ENCODE measurements around the gene PPY. TPM values are rescaled to one million over a fixed set of nuclear protein-coding genes. Genes with fewer than 3 reads are reported as not detected.

The PPY gene
- total RNA-seq, 4 donors from 2014 or later = not detected

GRCh38 chr17:43917348-43918025 lies 24.8 kb downstream of the PPY start:
- intact Hi-C loops (cut with DNase I) = no loop called here
- Histone ChIP-seq H3K27ac (no peak overlapping the region), H3K27me3 (no peaks in the 10 kb centered on the region), H3K4me1 (peaks cover 8 to 12% of the 10 kb centered on the region in 2 donors), H3K4me3 (replicated peaks in 1 of 3) (no peak overlapping the region), H3K36me3 (no peaks in the 10 kb centered on the region), H3K9me3 (no peaks in the 10 kb centered on the region)
- TF ChIP-seq CTCF (IDR thresholded peaks at IDR 0.05) (peak in 3 of 6 experiments; percentile 33 to 58 (median 43)), POLR2A (IDR thresholded peaks at IDR 0.05) (no peak)
- peak; percentile 52 to 54 for DNase-seq
- WGBS, 2 donors = 19 to 30% methylated on average over 13 to 30 of the region's 43 CpGs

- intact Hi-C loops (cut with DNase I) = no loop called here
- TF ChIP-seq POLR2A (IDR thresholded peaks at IDR 0.05) (no peak), CTCF (IDR thresholded peaks at IDR 0.05) (no peak)
- Histone ChIP-seq H3K4me1 (peaks cover 8 to 12% of the 10 kb centered on the region in 2 donors), H3K4me3 (replicated peaks in 1 of 3) (no peak overlapping the region), H3K9me3 (no peaks in the 10 kb centered on the region), H3K27me3 (no peaks in the 10 kb centered on the region), H3K27ac (no peak overlapping the region), H3K36me3 (no peaks in the 10 kb centered on the region)
- WGBS, 2 donors = 63 to 68% methylated on average over 8 of the region's 8 CpGs
- no peak for DNase-seq
Measured at GRCh38 chr17:43917016-43917347, 25.3 kb downstream of the PPY start.

GRCh38 chr17:43916385-43916784 lies 25.9 kb downstream of the PPY start:
- DNase-seq = no peak
- H3K27ac ChIP-seq = no peak overlapping the region
- 68 to 71% methylated on average over 4 of the region's 4 CpGs for WGBS, 2 donors
- intact Hi-C loops (cut with DNase I) = no loop called here
- H3K4me3 ChIP-seq (replicated peaks in 1 of 3) = no peak overlapping the region
- no peaks in the 10 kb centered on the region for H3K36me3 ChIP-seq
- H3K4me1 ChIP-seq = peaks cover 8 to 12% of the 10 kb centered on the region in 2 donors
- H3K9me3 ChIP-seq = no peaks in the 10 kb centered on the region
- TF ChIP-seq POLR2A (IDR thresholded peaks at IDR 0.05) (no peak), CTCF (IDR thresholded peaks at IDR 0.05) (no peak)
- no peaks in the 10 kb centered on the region for H3K27me3 ChIP-seq

DNA sequence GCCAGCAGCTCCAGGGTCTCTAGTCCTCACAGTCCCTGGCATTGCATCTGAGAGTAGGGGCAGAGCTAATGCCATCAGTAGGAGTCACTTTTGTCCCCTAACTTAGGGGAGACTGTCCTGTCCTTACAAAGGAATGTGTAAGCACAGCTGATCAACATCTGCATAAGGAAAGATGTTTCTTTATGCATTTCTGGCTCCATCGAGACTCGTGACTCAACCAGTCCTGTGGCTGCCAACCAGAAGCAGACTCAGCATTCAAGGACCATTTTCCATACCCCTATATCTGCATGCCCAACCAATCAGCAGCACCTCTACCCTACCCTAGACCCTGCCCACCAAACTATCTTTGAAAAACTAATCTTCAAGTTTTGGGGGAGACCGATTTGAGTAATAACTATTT lies 26.7 kb downstream of the PPY start:
- H3K4me3 ChIP-seq (replicated peaks in 1 of 3) = no peak overlapping the region
- H3K27ac ChIP-seq = no peak overlapping the region
- intact Hi-C loops (cut with DNase I) = no loop called here
- H3K27me3 ChIP-seq = no peaks in the 10 kb centered on the region
- H3K9me3 ChIP-seq = no peaks in the 10 kb centered on the region
- WGBS, 2 donors = 72 to 83% methylated on average over 3 of the region's 3 CpGs
- H3K4me1 ChIP-seq = peaks cover 8 to 12% of the 10 kb centered on the region in 2 donors
- DNase-seq = no peak
- H3K36me3 ChIP-seq = no peaks in the 10 kb centered on the region
- TF ChIP-seq POLR2A (IDR thresholded peaks at IDR 0.05) (no peak), CTCF (IDR thresholded peaks at IDR 0.05) (no peak)

DNA sequence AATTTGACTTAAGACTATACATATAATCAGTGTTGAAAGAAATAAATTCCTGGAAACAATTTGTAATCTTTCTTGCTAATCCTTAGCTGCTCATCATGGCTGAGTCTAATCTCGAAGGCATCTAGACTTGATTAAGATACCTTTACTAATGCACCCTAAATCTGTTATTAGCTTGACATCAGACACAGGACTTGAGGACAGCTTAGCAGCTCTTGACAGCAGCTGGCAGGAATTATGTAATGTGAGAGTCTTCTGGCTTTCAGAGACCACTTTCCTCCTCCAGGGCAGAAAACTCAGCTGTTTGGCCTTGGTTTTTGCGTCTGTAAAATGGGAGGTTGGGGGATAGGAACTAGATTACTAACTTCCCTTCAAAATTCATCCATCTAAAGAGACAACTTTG lies 27.8 kb downstream of the PPY start:
- H3K36me3 ChIP-seq = no peaks in the 10 kb centered on the region
- no peaks in the 10 kb centered on the region for H3K27me3 ChIP-seq
- no peak for DNase-seq
- no peak for TF ChIP-seq POLR2A (IDR thresholded peaks at IDR 0.05)
- TF ChIP-seq CTCF (IDR thresholded peaks at IDR 0.05) = no peak
- H3K27ac ChIP-seq = no peak overlapping the region
- H3K4me3 ChIP-seq (replicated peaks in 1 of 3) = no peak overlapping the region
- no peaks in the 10 kb centered on the region for H3K9me3 ChIP-seq
- 79 to 90% methylated on average over 2 of the region's 2 CpGs for WGBS, 2 donors
- H3K4me1 ChIP-seq = peaks cover 8 to 12% of the 10 kb centered on the region in 2 donors
- intact Hi-C loops (cut with DNase I) = no loop called here
